ENCODE results near the gene DLGAP4. TPM values are rescaled to one million over a fixed set of nuclear protein-coding genes. Genes with fewer than 3 reads are reported as not detected.

The DLGAP4 gene
- total RNA-seq, 1 experiment from 2014 or later: 40.3 TPM

GRCh38 chr20:36396340-36396739 lies 90.2 kb downstream of the DLGAP4 start:
- Histone ChIP-seq H3K27ac (ENCODE audit: low read depth, low read length) (no peak overlapping the region), H3K27me3 (ENCODE audit: insufficient read depth, low read length) (no peaks in the 10 kb centered on the region), H3K4me2 (ENCODE audit: low read length) (no peak overlapping the region), H3K4me3 (replicated peaks in 1 of 2; ENCODE audit: low read depth in 1 of 2, low read length in 2 of 2) (no peak overlapping the region), H4K20me1 (ENCODE audit: insufficient read depth) (no peaks in the 10 kb centered on the region), H3K36me3 (ENCODE audit: control insufficient read depth in 1 of 2, insufficient read depth in 2 of 2, low read length in 2 of 2) (no peaks in the 10 kb centered on the region), H2AFZ (ENCODE audit: low read depth, low read length, poor library complexity, severe bottlenecking) (no peak overlapping the region), H3K4me1 (ENCODE audit: control insufficient read depth in 1 of 2, insufficient read depth in 2 of 2, low read length in 2 of 2) (peaks cover 0 to 7% of the 10 kb centered on the region in 2 experiments; a peak in 1 of 4 replicates), H3K9ac (ENCODE audit: low read length) (no peak overlapping the region), H3K9me2 (ENCODE audit: insufficient read depth) (no peaks in the 10 kb centered on the region), H3K9me3 (ENCODE audit: control insufficient read depth in 1 of 2, insufficient read depth in 1 of 2, low read depth in 1 of 2, low read length in 2 of 2) (no peaks in the 10 kb centered on the region), H3K79me2 (ENCODE audit: insufficient read depth, low read length) (no peaks in the 10 kb centered on the region)
- TF ChIP-seq EZH2 (IDR thresholded peaks at IDR 0.05): no peak
- no peak for TF ChIP-seq EZH2phosphoT487 (IDR thresholded peaks at IDR 0.05; ENCODE audit: borderline replicate concordance)
- no peak for TF ChIP-seq REST (IDR thresholded peaks at IDR 0.05; ENCODE audit: low read depth)
- TF ChIP-seq ELF1 (IDR thresholded peaks at IDR 0.05; ENCODE audit: borderline replicate concordance, low read depth): no peak
- TF ChIP-seq, protein P1, sequence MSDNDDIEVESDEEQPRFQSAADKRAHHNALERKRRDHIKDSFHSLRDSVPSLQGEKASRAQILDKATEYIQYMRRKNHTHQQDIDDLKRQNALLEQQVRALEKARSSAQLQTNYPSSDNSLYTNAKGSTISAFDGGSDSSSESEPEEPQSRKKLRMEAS (IDR thresholded peaks at IDR 0.05): no peak
- TF ChIP-seq TCF7L2 (IDR thresholded peaks at IDR 0.05; ENCODE audit: borderline replicate concordance, extremely low read depth, insufficient read depth, insufficient read length): no peak
- TF ChIP-seq CTCF (IDR thresholded peaks at IDR 0.05 in 2 of 3, conservative IDR thresholded peaks at IDR 0.05 in 1 of 3; ENCODE audit: borderline replicate concordance in 1 of 3, insufficient read depth in 1 of 3, low read depth in 2 of 3, low read length in 2 of 3): no peak
- no peak for TF ChIP-seq FOSL1 (IDR thresholded peaks at IDR 0.05; ENCODE audit: low read depth)
- TF ChIP-seq CEBPB (IDR thresholded peaks at IDR 0.05; ENCODE audit: low read depth): no peak
- TF ChIP-seq ZNF274 (IDR thresholded peaks at IDR 0.05; ENCODE audit: low read depth, low read length): no peak
- no TSS peak for BruUV-seq (replicated peaks)
- intact Hi-C loops (cut with micrococcal nuclease): no loop called here
- ATAC-seq (no peak), DNase-seq (ENCODE audit: low read depth, low spot score) (no peak)
- ChIA-PET POLR2A (no interaction called here), RAD21 (ENCODE audit: low non-redundant PET in 1 of 2, low total read pairs in 2 of 2, uncharacterized antibody in 2 of 2, unreplicated experiment in 2 of 2) (no interaction called here), CTCF (no interaction called here)
